Astrocyte of the cerebellum (primary cell): Measurements from ENCODE around the gene PNMA6F.

Source experiments
- DNase-seq: peaks from one replicate; pipeline ENCODE4 v3.0.0-alpha.2; 2011; ENCODE audit warnings: low read depth
- H3K4me3 ChIP-seq: 2 replicates; pipeline ENCODE4 v1.5.1; 2011; ENCODE audit warnings: mild to moderate bottlenecking, low read depth, low read length, moderate library complexity
- CTCF ChIP-seq: IDR thresholded peaks from 2 replicates; pipeline ENCODE4 v1.5.1; 2012; ENCODE audit warnings: low read length, low read depth, moderate library complexity, mild to moderate bottlenecking; ENCODE audit errors: missing control alignments
- in situ Hi-C: cut with HindIII; loops from 2 replicates; pipeline ENCODE4 v1.10.0; 2017; ENCODE audit warnings: low sequenced_read_pairs

Gene PNMA6F

GRCh38 chrX:153361781-153362397, 40.3 kb upstream of the PNMA6F start:
- DNase-seq = no peak
- in situ Hi-C loops = no loop called here
- H3K4me3 ChIP-seq = no peak overlapping the region
- no peak for TF ChIP-seq CTCF

GRCh38 chrX:153357877-153358276, 36.3 kb upstream of the PNMA6F start:
- H3K4me3 ChIP-seq = no peak overlapping the region
- no peak for DNase-seq
- in situ Hi-C loops = no loop called here
- no peak for TF ChIP-seq CTCF

DNA sequence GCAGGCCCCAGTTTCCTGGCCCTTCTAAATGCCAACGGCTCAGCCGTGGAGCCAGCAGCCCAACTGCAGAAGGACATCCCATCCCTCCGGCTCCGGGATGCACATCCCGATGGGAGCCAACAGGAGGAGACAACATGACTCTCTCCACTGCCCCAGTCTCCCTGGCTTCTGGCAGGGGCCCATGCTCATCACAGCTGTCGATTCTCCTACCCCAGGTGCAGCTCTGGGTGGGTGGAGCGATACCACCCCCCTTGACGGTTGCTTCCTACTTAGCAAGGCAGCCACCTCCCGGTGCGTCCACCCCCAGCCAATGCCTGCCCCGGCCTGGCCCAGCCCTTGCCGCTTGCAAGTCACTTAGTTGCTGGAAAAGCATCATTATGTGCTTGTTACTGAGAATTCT, 31.8 kb upstream of the PNMA6F start:
- in situ Hi-C loops = no loop called here
- no peak for TF ChIP-seq CTCF
- DNase-seq = no peak
- H3K4me3 ChIP-seq = no peak overlapping the region

DNA sequence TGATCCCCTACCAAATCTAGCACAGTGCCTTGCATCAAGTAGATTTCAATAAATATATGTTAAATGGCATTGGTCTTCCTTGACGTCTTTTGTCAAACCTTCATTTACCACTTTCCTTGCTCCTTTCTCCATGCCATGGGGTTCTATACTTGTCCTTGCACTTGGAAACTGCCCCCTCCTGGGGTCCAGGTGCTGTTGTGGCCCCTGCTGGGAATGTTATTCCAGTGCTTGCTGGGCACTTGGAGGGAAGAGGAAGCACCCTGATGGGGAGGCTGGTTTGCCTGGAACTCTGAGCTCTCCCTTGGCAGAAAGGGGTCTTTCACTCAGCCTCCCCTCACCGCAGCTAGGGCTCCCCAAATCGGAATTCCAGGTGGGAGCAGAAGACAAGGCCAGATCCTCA, 31.3 kb upstream of the PNMA6F start:
- DNase-seq = no peak
- no peak overlapping the region for H3K4me3 ChIP-seq
- in situ Hi-C loops = no loop called here
- no peak for TF ChIP-seq CTCF

- H3K4me3 ChIP-seq = no peak overlapping the region
- no peak for TF ChIP-seq CTCF
- no peak for DNase-seq
- in situ Hi-C loops = no loop called here
Observed at GRCh38 chrX:153351981-153352380, 30.4 kb upstream of the PNMA6F start.

DNA sequence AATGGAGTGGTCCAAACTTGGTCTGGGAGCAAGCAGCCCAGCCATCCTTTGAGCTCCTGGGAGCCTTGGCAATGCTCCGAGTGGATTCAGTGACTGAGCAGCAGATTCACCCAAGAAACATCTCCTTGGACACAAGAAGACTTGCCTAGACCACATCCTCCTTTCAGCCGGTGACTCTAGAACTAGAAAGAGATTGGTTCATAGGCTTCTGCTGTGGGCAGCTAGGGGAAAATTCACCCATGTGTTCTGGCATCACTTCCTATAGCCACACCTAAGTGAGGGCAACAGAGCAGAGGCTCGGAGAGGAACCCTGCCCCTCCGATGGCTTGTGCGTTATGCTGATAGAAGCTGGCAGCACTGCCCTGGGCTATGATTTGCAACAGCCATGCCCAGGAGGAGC, 28.4 kb upstream of the PNMA6F start:
- no peak for TF ChIP-seq CTCF
- DNase-seq = no peak
- in situ Hi-C loops = no loop called here
- H3K4me3 ChIP-seq = no peak overlapping the region
